ENCODE data around the gene BNIP2. TPM values are rescaled to one million over a fixed set of nuclear protein-coding genes. Genes with fewer than 3 reads are reported as not detected.

BNIP2 gene
- total RNA-seq, 1 experiment from 2014 or later, result 43.5 TPM

DNA sequence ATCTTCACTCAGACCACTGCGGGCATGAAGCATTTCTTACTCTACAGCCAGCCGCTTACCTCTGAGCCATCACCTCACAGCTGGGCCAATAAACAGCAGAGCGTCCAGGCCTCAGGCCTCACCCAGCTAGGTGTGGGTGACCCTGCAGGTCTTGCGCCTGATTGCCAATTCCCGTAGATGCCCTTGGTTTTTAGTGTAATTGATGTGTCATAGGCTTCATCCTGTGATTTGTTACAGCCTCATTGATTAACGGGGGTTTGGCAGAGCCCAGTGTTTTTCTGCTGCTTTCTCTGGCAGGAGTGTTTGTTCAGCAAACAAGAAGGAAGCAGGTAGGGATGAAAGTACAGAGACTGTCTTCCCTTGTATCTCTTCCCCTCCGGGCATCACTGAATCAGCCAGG lies 49.6 kb upstream of the BNIP2 start:
- Histone ChIP-seq H2BK5ac (ENCODE audit: insufficient read length, low read length) (no peak overlapping the region), H4K20me1 (ENCODE audit: control insufficient read depth, insufficient read depth, insufficient read length) (no peaks in the 10 kb centered on the region), H2BK20ac (ENCODE audit: low read depth, low read length, poor library complexity, severe bottlenecking) (no peak overlapping the region), H3K27ac (ENCODE audit: insufficient read length, low read depth, low read length) (no peak overlapping the region), H3T11ph (ENCODE audit: low read length) (no peak overlapping the region), H3K27me3 (ENCODE audit: insufficient read depth, low read length) (no peaks in the 10 kb centered on the region), H3K79me2 (ENCODE audit: insufficient read depth, low read length) (no peaks in the 10 kb centered on the region), H2BK120ac (ENCODE audit: low read depth, low read length, poor library complexity, severe bottlenecking) (no peak overlapping the region), H3K14ac (ENCODE audit: insufficient read depth, low read length) (no peak overlapping the region), H3K9me3 (ENCODE audit: control insufficient read depth, low read depth, low read length) (no peaks in the 10 kb centered on the region), H3K79me1 (ENCODE audit: insufficient read depth, low read depth, low read length, poor library complexity, severe bottlenecking) (no peaks in the 10 kb centered on the region), H3K23ac (ENCODE audit: insufficient read length, low read depth, low read length) (no peak overlapping the region), H2AK5ac (ENCODE audit: insufficient read length, low read length) (no peak overlapping the region), H3K9ac (ENCODE audit: extremely low read depth, insufficient read length, low read length) (no peak overlapping the region), H4K91ac (ENCODE audit: insufficient read length, low read depth, low read length) (no peak overlapping the region), H3K4ac (ENCODE audit: low read depth, low read length) (no peak overlapping the region), H2BK12ac (ENCODE audit: insufficient read length, low read depth, low read length) (no peak overlapping the region), H3K18ac (ENCODE audit: insufficient read length, low read depth, low read length) (no peak overlapping the region), H3K56ac (ENCODE audit: insufficient read length, low read depth, low read length) (no peak overlapping the region), H2AFZ (ENCODE audit: low read length) (no peak overlapping the region), H3K23me2 (ENCODE audit: insufficient read length, low read depth, low read length, poor library complexity, severe bottlenecking) (no peaks in the 10 kb centered on the region), H4K5ac (ENCODE audit: insufficient read length, low read depth, low read length) (no peak overlapping the region), H3K4me1 (ENCODE audit: insufficient read depth, low read length) (no peaks in the 10 kb centered on the region), H4K8ac (replicated peaks; ENCODE audit: insufficient read length, low read depth, low read length) (no peak overlapping the region), H3K4me2 (ENCODE audit: insufficient read depth, insufficient read length, low read length) (no peak overlapping the region), H2BK15ac (ENCODE audit: low read depth, low read length) (no peak overlapping the region)
- Mint-ChIP-seq H3K9me3 (peaks cover under 1 to 6% of the 10 kb centered on the region in 2 experiments; a peak in 3 of 5 replicates), H3K27ac (no peak overlapping the region), H3K4me1 (peaks cover 4% of the 10 kb centered on the region in 2 experiments; a peak in 3 of 4 replicates), H3K4me3 (no peak overlapping the region), H3K27me3 (ENCODE audit: low read depth) (peaks cover 3% of the 10 kb centered on the region; the same call in 1 of the 2 replicates), H3K36me3 (ENCODE audit: insufficient read depth in 1 of 3, low read depth in 3 of 3) (peaks cover 0 to under 1% (median 0%) of the 10 kb centered on the region in 3 experiments; a peak in 1 of 7 replicates)
- no CpG with 5 or more reads among the region's 7 CpGs for WGBS (ENCODE audit: extremely low coverage, insufficient read length, low lambda C conversion rate)
- TF ChIP-seq, protein P1, sequence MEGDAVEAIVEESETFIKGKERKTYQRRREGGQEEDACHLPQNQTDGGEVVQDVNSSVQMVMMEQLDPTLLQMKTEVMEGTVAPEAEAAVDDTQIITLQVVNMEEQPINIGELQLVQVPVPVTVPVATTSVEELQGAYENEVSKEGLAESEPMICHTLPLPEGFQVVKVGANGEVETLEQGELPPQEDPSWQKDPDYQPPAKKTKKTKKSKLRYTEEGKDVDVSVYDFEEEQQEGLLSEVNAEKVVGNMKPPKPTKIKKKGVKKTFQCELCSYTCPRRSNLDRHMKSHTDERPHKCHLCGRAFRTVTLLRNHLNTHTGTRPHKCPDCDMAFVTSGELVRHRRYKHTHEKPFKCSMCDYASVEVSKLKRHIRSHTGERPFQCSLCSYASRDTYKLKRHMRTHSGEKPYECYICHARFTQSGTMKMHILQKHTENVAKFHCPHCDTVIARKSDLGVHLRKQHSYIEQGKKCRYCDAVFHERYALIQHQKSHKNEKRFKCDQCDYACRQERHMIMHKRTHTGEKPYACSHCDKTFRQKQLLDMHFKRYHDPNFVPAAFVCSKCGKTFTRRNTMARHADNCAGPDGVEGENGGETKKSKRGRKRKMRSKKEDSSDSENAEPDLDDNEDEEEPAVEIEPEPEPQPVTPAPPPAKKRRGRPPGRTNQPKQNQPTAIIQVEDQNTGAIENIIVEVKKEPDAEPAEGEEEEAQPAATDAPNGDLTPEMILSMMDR (conservative IDR thresholded peaks at IDR 0.05), result no peak
- DNase-seq, result no peak
